Measurements from ENCODE around the gene ZIC2.

GRCh38 chr13:99970651-99971575 is 10.7 kb upstream of the ZIC2 start:
- TF ChIP-seq CTCF (IDR thresholded peaks at IDR 0.05), result no peak
- no peak for TF ChIP-seq POLR2A (IDR thresholded peaks at IDR 0.05)
